ENCODE results near the gene PDZD2.
A peak's percentile ranks its signal among the peaks of the same experiment; 100 is the strongest.

Gene PDZD2

GRCh38 chr5:31900296-31900865 is 261.4 kb downstream of the PDZD2 start:
- no peak for DNase-seq (ENCODE audit: low read depth)
- no peak for TF ChIP-seq CTCF (IDR thresholded peaks at IDR 0.05; ENCODE audit: control insufficient read depth, insufficient read depth, low read depth, low read length, missing control alignments)

GRCh38 chr5:31901807-31902530 is 263.0 kb downstream of the PDZD2 start:
- H3K4me3 ChIP-seq (ENCODE audit: control insufficient read depth, low read depth, low read length), result no peak overlapping the region
- TF ChIP-seq CTCF (IDR thresholded peaks at IDR 0.05; ENCODE audit: control insufficient read depth, insufficient read depth, low read depth, low read length, missing control alignments), result no peak
- DNase-seq (ENCODE audit: low read depth), result no peak

More at GRCh38 chr5:31900296-31900865, 261.4 kb downstream of the PDZD2 start:
- H3K4me3 ChIP-seq (ENCODE audit: control insufficient read depth, low read depth, low read length), result no peak overlapping the region

GRCh38 chr5:31908396-31908795 is 269.5 kb downstream of the PDZD2 start:
- TF ChIP-seq CTCF (IDR thresholded peaks at IDR 0.05; ENCODE audit: control insufficient read depth, insufficient read depth, low read depth, low read length, missing control alignments), result no peak
- DNase-seq (ENCODE audit: low read depth), result no peak
- H3K4me3 ChIP-seq (ENCODE audit: control insufficient read depth, low read depth, low read length), result no peak overlapping the region

DNA sequence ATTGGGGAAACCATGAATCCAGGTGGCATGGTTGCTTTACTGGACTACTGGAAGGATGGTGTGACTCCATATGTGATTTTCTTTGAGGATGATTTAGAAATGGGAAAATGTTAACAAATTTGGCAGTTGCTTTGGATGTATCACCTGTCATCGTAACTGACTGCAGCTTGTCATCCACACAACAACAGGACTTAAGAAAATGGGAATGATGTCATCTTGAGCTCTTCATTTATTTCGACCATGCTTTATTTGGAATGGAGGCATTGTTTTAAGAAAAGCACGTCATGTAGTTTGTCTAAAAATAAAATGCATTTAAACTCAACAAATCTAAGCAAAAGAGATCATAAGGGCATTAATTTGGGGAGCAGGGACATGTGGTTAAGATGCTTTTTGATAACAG is 270.1 kb downstream of the PDZD2 start:
- no peak overlapping the region for H3K4me3 ChIP-seq (ENCODE audit: control insufficient read depth, low read depth, low read length)
- TF ChIP-seq CTCF (IDR thresholded peaks at IDR 0.05; ENCODE audit: control insufficient read depth, insufficient read depth, low read depth, low read length, missing control alignments), result no peak
- no peak for DNase-seq (ENCODE audit: low read depth)

DNA sequence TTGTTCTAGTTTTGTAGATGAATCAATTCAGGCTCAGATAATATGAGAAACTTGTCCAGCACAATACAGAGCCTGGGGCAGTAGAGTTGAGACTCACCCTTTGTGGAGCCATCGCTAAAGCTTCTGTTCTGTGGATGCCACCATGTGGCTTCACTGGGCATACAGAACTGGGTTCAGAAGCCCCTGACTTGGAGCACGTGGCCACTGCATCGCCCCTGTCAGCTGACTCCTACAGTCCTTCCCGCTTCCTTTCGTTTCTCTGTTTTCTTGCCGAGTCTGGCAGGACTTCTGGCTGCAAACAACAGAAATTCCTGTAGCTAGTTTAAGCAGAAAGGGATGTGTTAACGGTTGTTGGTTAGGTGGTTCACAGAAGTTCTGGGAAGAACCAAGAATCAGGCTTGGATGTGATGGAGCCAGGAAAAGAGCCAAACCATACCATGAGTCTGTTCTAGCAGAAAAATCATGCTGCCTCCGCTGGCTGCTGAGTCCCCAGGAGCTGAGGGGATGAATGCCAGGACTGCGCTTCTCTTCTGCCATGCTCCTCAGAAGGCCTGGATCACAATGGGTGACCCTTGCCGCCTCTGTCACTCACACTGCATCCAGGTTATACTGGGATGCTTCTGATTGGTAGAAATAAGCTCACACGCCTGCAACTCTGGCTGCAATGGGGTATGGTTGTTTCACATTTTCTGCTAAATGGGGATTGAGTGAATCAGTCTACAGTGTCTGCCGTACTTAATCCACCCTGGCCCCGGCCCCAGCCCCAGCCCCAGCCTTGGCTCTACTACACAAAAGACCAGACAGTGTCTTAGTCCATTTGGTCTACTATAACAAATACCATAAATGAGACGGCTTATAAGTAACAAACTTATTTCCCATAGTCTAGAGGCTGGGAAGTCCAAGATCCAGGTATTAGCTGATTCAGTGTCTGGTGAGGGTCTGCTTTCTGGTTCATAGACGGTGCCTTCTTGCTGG is 272.6 kb downstream of the PDZD2 start:
- DNase-seq (ENCODE audit: low read depth), result no peak
- no peak for TF ChIP-seq CTCF (IDR thresholded peaks at IDR 0.05; ENCODE audit: control insufficient read depth, insufficient read depth, low read depth, low read length, missing control alignments)
- H3K4me3 ChIP-seq (ENCODE audit: control insufficient read depth, low read depth, low read length), result peak overlapping the region; percentile 14; the same call in 1 of the 2 replicates

- no peak for DNase-seq (ENCODE audit: low read depth)
- no peak for TF ChIP-seq CTCF (IDR thresholded peaks at IDR 0.05; ENCODE audit: control insufficient read depth, insufficient read depth, low read depth, low read length, missing control alignments)
- no peak overlapping the region for H3K4me3 ChIP-seq (ENCODE audit: control insufficient read depth, low read depth, low read length)
Observed at GRCh38 chr5:31913808-31914207, 274.9 kb downstream of the PDZD2 start.
